Kidney capillary endothelial cell (primary cell): Measurements from ENCODE around the gene ZC3H10.

Source experiments
- DNase-seq: peaks from one replicate; pipeline ENCODE4 v3.0.0-alpha.2; 2018; ENCODE audit warnings: low spot score

Gene ZC3H10

DNA sequence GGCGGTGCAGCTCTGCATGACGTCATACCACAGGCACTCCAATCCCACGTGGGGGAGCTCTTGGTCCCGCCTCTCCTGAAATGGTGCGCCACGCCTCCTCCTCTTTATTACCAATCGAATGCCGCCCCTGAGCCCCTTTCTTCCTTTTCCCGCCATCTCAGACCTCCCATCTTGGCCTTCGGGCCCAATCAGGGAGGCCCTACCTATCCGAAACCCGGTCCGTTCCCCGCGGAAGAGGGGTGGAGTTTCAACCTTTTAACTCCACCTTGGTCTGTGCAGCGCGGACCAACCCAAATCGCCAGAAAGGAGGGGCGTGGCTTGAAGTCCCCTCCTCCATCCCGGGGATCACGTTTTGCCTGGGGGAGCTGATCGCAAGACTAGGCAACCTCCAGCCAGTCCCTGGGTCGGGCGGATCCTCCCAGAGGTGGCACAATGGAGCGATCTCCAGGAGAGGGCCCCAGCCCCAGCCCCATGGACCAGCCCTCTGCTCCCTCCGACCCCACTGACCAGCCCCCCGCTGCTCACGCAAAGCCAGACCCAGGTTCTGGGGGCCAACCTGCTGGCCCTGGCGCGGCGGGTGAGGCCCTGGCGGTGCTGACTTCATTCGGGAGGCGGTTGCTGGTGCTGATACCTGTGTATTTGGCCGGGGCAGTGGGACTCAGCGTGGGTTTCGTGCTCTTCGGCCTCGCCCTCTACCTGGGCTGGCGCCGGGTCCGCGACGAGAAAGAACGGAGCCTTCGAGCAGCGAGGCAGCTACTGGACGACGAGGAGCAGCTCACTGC lies 10.0 kb downstream of the ZC3H10 start, which contains the start of gene ESYT1:
ESYT1 (plus strand) TSS at position 380 of the 782 bp plus-strand sequence; CDS start at position 433, 53 bp downstream.
- peak; percentile 98 for DNase-seq

DNA sequence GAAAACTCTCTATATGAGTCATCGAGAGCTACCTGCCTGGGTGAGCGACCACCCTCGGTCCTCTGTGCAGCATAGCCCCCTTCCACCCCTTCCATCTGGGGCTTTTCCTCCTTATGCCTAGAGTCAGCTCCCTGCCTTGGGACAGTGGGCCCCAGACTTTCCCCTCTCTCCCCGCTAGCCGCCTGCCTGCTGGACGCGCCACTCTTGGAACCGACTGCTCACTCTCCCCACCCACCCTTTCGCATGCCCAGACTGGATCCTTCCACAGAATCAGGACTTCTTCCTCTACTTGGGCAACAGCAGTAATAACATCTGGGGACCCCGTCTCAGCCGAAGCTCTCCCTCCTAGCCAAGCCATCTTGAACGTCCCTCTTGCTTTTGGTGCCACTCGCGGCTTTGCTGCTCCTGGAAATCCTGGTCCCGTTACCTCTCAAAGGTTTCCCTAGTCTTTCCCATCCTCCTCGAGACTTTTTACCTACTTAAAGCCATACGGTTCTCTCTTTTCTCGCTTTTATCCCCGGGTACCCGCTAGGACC lies 10.7 kb downstream of the ZC3H10 start:
- no peak for DNase-seq

DNA sequence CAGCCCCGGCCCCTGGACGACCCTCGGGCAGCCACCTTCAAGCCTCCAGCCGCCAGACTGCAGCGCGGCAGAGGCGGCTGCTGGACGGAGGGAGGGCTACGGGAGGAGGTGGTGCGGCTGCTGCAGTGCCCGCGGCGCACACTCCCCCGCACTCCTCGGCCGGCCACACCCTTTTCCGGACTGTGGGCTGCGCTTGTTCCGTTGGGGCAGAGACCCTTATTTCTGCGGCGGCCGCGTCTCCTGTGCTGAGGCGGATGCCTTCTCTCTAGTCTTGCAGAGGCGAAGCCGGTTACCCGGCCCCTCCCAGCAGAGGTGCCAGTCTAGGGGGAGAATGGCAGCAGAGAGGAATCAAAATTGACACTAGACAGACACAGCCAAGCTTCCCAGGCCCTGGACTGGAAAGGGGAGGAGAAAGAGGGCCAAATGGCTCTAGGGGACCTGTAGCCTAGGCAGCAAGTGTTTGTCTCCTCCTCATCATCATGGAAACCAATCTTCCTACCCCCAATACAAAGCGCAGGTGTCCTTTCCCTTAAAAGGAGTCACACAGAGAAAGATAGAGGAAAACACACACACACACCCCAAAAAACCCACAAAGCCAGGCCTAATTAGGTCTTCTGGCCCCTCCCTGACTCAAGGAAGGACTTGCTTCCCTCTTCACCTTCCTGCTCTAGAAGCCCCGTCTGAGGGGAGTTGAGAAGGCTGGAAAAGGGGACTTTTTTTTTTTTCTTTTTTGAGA lies 11.3 kb downstream of the ZC3H10 start:
- DNase-seq = no peak

DNA sequence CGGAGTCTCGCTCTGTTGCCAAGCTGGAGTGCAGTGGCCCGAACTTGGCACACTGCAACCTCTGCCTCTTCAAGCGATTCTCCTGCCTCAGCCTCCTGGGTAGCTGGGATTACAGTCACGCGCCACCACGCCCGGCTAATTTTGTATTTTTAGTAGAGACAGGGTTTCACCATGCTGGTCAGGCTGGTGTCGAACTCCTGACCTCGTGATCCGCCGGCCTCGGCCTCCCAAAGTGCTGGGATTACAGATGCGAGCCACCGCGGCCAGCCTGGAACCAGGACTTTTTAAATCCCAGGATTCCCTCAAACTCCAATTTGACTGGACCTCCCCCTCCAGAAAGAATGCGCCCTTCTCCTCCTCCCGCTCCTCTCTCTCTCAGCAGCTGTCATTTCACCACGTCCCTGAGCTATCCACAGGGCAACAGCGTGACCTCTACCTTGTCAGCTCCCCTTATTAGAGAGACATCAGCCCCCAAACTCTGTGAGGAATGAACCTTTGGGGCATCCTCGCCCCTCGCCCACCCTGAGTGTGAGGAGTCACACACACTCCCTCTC lies 12.0 kb downstream of the ZC3H10 start:
- DNase-seq = no peak

DNA sequence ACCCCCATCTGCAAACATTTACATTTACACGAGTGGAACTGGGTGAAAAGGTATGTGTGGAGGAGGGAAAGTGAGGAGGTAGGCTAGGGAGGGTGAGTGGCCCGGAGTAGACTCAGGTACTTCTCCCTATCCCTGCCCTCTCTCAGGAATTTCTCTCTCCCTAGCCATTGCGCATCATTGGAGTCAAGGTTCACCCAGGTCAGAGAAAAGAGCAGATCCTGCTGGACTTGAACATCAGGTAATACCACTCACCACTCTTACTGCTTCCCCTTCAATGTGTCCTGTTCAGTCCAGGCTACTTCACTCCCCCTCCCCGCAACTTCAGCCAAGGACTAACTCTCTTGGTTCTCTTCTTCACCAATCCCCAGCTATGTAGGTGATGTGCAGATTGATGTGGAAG lies 12.8 kb downstream of the ZC3H10 start:
- DNase-seq = no peak

DNA sequence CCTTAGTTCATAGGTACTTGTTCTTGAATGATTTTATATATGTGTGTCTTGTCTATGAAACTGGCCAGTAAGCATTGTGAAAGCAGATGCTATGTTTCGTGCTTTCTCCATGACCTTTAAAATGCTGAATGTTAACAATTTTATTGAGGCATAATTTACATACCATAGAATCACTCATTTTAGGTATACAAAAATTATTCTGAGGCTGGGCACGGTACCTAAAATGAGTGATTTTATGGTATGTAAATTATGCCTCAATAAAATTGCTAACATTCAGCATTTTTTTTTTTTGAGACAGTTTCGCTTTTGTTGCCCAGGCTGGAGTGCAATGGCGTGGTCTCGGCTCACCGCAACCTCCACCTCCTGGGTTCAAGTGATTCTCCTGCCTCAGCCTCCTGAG lies 16.8 kb downstream of the ZC3H10 start:
- DNase-seq = no peak

DNA sequence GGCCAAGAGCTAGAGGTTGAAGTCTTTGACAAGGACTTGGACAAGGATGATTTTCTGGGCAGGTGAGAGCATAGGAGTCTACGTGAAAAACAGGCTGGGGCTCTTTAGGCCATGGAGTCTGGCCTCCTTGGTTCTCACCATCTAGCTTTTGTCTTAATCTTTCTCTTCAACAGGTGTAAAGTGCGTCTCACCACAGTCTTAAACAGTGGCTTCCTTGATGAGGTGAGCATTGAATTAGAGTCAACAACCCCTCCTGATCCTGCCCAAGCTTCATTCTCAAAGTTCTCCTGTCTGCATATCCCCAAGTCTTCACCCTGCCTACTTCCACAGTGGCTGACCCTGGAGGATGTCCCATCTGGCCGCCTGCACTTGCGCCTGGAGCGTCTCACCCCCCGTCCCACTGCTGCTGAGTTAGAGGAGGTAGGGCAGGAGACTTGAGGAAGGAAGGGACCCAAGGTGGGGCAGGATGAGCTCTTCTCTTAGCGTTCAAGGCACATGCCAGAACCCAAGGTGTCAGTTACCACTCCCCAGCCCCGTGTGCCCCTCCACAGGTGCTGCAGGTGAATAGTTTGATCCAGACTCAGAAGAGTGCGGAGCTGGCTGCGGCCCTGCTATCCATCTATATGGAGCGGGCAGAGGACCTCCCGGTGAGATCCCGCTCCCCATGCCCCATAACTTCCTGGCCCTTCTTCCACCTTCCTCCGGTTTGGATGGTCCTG lies 19.9 kb downstream of the ZC3H10 start:
- no peak for DNase-seq

DNA sequence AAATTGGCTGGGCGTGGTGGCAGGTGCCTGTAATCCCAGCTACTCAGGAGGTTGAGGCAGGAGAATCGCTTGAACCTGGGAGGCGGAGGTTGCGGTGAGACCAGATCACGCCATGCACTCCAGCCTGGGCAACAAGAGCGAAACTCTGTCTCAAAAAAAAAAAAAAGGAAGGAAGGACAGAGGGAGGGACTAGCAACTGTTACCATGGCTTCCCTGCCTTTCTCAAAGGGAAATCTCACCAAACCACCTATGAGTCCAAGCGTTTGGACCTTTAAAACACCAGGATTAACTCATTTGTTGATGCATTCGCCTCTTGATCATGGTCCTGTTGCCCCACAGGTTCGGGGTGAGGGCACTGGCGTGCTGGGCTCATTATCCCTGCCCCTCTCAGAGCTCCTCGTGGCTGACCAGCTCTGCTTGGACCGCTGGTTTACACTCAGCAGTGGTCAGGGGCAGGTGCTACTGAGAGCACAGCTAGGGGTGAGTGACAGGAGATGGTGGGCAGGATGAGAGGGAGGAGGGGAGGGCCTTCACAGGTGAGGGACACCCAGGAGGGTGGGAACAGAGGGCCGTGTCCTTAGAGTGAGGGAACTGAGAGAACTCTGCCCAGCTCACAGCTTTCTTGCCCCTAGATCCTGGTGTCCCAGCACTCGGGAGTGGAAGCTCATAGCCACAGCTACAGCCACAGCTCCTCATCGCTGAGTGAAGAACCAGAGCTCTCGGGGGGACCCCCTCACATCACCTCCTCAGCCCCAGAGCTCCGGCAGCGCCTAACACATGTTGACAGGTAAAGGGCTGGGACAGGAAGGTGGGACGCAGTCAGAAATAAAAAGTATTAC lies 24.1 kb downstream of the ZC3H10 start:
- DNase-seq = no peak

DNA sequence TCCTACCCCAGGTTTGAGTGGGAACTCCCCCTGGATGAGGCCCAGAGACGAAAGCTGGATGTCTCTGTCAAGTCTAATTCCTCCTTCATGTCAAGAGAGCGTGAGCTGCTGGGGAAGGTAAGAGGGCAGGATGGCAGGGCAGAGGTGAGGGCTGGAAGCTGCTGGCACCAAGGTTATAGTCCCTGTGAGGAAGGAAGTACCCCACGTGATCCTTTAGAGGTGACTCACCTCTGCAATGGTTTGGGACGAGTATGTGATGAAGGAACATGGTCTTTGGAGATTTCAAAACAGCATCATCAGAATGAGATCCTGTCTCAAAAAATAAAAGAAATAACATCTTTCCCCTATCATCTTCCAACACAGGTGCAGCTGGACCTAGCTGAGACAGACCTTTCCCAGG lies 25.2 kb downstream of the ZC3H10 start:
- no peak for DNase-seq

DNA sequence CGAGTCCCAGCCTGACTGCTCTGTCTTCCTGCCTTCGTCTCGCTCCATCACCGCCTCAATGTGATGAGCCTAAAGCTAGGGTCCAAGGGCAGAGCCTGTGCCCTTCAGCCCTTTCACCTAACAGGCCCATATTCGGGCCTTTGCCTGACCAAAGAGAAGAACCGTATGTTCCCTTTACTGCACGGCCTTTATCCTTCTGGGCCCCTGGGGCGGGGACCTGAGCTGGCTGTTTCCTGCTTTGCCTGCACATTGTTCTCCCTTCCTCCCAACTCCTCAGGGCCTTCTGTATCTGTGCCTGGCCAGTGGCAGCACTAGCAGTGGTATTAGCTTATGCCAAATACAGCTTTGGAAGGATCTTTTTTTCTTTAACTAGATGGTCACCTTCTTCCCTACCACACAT lies 25.8 kb downstream of the ZC3H10 start:
- DNase-seq = no peak

DNA sequence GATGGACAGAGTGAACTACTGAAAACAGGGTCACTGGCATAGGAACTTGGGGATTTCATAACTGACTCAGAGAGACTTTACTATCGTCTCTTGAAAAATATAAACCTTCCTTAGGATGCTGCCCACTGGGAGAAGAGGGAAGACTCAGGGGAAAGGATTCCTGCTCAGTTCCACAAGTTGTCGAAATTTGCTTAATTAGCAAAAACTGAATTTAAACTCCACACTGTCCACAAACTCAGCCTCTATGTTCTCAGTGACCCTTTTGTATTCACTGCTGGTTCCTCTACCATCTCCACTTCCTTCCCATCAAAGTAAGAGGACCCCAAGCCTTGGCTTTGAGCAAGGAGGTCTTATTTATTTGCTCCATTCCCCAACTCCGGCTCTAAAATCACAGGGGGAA lies 27.2 kb downstream of the ZC3H10 start:
- no peak for DNase-seq

DNA sequence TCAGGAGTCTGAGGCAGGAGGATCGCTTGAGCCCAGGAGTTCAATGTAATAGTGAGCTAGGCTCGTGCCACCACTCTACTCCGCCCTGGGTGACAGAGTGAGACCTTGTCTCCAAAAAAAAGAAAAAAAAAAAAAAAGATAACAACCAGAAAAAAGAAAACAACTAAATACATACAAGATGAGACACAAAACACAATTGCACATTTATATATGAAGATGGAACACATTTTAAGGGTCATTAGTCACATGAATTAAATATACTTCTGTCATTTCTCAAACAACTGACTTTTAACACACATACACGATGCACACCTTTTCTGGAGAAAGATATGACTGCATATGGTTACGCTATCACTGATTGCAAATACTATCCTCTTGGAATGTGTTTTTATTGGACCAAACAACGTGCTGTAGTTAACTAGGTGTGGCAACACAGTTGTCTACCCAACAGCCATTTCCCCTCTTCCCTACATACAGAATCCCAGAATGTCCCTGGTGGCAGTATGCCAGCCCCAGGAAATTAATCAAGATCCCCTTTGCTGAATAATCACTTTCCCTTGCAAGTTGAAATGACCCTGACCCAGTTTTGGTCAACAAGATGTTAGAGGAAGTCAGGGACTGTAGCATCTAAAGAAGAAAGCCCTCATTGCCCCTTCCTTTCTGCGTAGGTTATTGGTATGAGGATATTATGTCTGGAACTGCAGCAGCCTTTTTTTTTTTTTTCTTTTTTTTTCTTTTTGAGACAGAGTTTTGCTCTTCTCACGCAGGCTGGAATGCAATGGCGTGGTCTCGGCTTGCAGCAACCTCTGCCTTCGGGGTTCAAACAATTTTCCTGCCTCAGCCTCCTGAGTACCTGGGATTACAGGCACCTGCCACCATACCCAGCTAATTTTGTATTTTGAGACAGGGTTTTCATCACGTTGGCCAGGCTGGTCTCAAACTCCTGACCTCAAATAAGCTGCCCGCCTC lies 28.7 kb downstream of the ZC3H10 start:
- no peak for DNase-seq

DNA sequence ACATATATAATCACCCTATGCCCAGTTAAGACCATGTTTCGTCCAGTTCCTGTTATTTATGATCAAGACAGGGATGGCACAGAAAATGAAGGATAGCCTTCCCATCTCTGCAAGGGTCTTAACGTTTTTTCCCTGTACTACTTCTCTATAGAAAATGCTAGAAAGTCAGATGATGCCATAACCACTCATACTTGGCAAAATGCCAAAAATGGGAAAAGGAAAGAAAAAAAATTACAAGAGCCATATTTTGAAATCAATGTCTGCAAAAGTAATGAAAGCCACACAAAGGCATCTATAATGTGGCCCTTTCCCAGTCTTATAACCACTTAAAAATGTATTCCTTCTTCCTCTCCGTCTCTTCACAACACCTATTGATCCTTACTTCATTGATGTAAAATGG lies 32.5 kb downstream of the ZC3H10 start:
- DNase-seq = no peak

DNA sequence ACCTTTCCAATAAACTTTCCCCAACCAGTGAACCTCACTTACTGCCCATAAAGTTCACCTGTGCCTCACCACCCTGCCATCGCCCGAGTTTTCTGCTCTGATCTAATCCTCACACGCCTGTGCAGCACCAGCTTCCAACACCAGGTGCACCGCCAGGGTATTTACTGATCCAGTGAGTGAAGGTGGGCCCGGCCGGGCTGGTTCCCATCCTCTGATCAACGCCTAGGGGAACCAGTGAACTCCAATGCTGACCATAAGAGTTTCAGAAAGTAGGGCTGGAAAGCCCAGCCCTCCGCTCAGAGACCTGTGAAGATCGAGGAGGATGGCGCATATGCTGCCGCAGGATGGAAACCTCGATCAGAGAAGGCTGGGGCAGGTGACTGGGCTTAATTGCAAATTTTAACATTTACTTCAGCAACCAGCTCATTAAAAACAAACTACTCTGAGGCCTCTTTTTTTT lies 33.6 kb downstream of the ZC3H10 start:
- no peak for DNase-seq

DNA sequence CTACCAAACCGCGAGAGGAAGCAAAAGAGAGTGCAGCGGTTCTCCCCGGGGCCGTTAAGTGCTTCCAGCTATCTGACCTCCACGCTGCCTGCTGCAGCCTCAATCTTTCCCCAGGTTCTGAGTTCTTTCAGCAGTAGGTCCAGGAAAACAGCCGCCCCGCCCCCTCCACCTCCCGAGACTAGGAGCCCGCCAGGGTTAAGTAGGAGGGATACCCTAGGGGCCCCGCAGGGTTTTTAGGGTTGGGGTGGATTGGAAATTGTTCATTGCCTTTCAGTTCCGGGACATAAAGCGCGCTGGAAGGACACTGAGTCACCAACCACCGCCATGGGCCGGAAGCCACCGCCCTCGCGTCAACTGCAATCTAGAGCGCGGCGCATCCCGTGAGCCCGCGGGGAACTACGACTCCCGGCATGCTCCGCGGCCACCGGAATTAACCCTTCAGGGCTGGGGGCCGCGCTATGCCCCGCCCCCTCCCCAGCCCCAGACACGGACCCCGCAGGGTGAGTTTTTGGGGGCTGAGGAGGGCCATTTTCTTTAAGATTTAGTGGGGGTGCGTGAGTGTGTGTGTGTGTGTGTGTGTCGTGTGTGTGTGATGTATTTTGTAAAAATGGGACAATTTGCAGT lies 34.2 kb downstream of the ZC3H10 start, which contains the start of gene MYL6B:
MYL6B (plus strand) TSS at position 456 of the 624 bp plus-strand sequence. CDS start 1,332 bp downstream, outside the sequence.
- peak; percentile 88 for DNase-seq

DNA sequence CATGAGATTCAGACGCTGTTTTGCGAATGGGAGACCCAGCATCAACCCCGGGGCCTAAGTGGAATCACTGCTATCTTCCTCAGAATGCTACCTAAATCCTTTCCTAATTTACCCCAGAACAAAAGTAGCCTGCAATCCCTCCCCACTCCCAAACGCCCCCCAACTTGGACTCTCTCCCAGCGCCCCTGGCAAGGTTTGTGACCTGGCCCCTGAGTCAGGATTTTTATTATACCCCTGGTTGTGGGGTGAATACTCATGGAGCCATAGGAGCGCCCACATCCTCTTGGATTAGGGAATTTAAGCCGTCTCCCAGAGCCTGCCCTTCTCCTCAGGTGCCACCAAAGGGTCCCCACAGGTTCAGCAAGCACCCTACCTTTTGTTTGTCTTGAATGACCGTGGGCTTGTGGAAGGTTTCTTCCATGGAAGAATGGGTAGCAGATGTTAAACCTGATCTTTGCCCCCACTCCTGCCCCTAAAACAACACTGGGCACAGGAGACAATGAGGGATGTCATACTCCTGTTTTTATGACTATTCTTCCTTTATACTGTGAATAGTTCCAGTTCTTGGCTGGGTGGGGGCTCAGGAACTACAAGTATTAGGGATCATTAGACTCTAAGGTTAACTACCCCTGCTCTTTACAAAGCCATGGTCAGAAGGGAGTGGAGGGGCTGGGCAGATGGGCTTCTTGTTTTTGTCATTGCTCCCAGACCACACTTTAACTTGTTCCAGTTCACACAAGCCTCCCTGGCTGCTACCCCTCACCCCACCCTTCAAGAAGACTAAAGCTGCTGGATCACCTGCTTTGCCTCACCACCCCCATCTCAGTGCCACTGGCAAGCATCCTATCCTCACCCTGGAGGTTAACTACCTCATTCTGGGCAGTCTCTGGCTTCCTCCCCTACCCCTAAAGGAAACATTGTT lies 35.0 kb downstream of the ZC3H10 start:
- no peak for DNase-seq

DNA sequence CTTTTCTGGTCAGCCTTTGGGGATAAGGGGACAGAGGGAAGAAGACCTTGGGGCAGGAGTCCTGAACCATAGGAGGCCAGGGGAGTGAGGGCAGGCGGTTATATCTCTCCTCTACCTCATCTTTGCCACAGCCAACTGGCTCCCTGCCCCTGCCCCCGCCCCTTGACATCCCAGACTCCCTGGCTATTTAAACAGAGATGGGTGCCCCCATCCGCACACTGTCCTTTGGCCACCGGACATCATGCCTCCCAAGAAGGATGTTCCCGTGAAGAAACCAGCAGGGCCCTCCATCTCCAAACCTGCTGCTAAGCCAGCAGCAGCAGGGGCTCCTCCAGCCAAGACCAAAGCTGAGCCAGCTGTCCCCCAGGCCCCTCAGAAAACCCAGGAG lies 35.6 kb downstream of the ZC3H10 start:
- DNase-seq = no peak

DNA sequence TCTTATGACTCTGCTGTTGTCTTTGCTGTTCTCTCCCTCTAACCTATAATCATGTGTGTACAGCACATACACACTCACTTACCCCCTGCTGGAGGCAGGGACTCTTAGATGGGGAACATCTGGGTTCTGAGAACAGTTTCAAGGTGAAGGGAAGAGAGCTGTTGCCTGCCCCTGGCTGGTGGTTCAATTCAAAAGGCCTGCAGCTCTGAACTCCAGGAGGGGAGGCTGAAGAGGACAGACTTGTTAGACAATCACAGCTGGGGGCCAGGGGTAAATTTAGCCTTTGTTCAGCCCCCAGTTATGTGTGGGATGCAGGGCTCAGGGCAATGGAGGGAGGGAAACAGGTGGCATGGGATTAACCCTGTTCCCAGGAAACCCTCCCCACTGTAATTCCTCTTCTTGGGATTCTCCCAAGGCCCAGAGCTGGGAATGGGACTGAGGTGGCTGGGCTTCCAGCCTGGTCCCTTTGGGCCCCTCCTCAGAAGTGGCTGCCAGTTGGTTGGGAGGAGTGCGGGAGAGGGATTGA lies 36.2 kb downstream of the ZC3H10 start:
- DNase-seq = no peak
